ENCODE results near the gene ANXA4.
"Not testable (repeated sequence)": the region's sequence is repeated elsewhere in the genome, so short reads cannot be mapped to it uniquely, and the experiment has no call there.

The ANXA4 gene

DNA sequence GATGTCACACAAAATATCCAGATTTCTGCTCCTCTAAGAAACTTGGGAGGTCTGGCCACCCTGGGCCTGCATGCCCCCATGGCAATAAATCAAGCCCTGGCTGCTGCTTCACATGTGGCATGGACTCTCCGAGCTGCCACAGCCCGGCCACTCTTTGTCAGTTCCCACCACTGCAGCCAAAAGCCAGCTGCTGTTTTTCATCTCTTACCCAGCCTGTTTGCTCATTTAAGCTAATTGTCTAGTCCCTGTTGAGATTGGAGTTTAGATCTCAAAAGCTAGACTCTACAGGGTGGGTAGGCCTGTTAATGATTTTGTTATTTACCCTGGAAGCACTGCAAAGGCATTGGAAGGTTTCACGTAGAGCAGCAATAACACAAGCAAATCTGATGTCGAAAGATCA, 20.9 kb upstream of the ANXA4 start:
- no peak for DNase-seq

DNA sequence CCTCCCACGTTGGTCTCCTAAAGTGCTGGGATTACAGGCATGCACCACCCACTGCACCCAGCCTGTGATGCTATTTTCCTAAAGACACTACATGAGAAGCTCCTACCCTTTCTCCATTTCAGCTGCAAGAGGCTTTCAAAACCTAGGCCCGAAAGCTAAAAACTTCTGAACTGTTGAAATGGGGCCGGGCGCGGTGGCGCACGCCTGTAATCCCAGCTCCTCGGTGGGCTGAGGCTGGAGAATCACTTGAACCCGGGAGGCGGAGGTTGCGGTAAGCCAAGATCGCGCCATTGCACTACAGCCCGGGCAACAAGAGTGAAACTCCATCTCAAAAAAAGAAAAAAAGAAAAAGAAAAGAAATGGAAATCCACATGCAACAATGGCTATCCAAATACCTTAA, 18.1 kb upstream of the ANXA4 start:
- no peak for DNase-seq

DNA sequence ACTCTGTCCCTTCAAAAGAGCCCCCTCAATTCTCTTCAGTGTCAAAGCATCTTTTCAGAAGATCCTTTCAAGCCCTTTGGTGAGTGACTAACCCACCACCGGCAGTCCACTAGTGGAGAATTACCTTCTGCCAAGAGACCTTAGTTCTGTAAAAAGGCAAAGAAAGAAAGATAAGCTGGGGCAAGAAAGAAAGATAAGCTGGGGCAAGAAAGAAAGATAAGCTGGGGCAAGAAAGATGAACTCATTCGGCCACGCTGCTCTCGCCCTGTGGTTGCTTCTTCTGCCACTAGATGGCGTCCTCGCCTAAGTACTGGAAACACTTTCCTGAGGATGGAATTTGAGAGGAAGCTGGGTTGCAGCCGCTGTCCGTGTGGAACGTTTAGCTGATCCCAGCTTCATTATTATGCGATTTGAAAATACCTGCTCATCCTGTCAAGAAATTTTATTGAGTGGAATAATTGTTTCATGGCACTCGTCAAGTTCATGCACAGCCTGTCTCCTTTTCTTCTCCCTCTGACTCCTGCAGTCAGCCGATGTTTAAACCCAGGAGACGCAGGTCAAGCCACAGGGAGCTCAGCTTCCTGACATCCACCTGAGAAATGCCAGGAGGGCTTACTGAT, 17.3 kb upstream of the ANXA4 start:
- DNase-seq = peak; percentile 75 to 92

DNA sequence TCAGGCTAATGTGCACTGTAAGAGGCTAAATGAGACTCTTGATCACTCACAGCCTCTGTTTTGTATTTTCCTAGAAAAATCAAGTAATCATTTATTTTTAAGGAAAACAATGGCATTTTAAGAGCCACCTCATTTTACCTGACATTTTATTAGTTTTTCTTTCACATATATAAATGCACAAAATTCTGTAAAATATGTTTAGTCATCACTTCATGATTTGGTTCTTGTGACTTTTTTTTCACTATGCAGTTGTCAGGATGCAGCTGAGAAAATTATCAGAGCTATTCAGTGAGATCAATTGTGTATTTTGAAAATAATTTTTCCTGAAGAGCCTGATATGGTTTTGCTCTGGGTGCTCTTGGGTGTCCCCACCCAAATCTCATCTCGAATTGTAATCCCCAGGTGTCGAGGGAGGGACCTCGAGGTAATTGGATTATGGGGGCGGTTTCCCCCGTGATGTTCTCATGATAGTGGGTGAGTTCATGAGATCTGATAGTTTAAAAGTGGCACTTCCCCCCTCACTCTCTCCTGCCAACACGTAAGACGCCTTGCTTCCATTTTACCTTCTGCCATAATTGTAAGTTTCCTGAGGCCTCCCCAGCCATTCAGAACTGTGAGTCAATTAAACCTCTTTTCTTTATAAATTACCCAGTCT, 16.1 kb upstream of the ANXA4 start:
- no peak for DNase-seq

DNA sequence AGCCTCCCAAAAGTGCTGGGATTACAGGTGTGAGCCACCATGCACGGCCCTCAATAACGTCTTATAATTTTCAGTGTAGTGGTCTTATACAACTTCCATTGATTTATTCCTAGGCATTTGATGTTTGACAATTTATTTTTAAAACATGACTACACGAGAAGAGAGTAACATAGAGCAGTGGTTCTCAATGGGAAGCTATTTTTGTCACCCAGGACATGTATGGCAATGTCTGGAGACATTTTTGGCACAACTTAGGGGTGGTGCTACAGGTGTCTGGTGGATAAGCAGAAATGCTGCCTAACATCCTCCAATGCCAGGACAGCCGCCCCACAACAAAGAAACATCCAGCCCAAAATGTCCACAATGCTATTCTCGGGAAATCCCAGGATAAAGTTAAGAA, 12.7 kb upstream of the ANXA4 start:
- DNase-seq = no peak

DNA sequence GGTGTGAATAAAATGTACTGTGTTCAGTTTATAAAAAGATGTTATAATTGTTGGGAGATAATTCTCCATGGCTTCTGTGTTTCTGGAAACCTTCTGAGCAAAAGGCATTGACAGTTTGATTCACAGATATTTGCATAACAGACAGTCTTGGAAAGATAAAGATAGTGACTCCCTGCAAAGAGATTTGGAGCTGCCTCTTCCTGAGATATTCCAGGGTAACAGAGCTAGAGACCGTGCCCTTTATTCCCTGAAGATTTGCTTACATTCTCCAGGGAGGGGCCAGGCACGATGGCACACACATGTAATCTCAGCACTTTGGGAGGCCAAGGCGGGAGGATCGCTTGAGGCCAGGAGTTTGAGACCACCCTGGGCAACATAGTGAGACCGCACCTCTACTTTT, 12.2 kb upstream of the ANXA4 start:
- no peak for DNase-seq

DNA sequence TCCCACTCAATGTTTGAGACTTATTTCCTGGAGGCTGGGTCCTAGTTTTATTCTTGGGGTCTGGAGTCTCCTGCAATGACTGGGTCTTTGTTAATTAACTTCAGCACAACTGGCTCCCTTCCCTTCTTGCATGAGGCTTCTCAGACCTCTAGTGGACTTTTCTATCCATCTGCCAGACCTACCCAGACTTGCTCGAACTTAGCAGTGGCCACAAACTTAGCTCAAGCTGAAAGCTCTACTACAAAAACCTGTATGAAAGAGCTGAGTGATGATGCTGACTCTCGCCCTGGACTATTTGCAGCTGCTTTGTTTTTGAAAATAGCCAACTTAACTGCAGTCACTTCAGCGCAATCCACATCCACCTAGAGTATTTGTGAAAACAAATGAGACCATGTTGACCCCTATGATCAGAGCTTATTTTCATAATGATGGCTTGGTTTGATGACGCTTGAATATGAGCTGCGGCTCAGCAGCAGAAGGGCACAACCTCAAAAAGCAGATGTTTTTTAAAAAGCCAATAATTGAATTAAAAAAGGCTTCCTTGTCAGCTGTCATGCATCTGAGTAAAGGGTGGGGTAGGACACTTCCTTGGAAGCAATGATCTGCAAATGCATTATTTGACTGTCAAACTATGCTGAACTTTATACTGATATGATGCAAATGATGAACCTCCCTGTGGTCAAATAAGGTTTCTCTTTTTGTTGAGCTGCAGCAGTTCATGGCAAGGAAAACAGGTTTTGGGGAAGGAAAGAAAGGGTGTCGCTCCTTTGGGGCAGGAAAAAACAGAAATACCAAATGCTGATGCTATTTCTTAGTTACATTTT, 10.6 kb upstream of the ANXA4 start:
- no peak for DNase-seq

DNA sequence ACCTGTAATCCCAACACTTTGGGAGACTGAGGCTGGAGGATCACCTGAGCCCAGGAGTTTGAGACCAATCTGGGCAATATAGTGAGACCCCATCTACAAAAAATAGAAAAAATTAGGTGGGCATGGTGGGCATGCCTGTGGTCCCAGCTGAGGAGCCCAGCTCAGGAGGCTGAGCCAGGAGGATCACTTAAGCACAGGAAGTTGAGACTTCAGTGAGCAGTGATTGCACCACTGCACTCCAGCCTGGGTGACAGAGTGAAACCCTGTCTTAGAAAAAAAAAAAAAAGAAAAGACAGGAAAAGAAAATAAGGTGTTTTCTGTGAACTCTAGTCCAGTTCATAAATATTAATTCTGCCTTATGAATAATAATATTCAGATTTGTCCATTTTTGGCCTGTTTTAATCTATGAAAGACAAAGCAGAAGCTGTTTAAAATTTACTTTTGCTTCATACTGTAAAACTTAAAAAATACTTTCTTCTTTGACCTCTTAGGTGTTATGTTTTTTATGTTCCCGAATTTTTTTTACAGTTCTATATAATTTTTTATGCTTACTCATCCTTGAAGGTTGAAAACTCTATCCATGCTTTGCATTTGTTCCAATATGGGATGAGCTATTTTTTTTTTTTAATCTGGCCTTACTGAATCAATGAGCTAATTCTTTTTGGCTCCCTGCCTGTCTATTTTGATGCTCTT, 8.4 kb upstream of the ANXA4 start:
- no peak for DNase-seq

DNA sequence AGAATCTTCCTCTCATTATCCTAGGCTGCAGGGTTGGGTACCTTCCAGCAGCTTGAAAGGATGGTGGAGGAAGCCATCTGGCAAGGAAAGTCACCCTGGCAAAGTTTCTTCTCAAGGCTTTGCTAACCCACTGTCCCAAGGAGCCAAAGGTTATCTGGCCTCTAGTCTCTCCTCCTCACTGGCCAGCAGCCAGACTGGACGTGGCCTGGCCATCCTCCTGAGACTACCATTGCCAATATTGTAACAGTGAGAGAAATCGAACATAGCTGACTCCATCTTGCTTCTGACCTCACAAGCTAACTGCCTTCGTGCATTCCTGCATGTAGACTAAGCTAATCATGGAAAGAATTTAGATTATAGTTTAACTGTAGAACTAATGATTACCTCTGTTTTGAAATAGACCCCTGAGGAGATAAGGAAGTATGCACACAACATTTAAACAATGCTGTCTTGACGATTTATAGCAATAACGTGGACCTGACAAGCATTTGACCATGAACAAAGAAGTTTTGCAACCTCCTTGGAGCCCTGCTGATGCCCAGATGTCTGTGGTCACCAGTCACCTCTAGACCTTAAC, 7.8 kb upstream of the ANXA4 start:
- no peak for DNase-seq

DNA sequence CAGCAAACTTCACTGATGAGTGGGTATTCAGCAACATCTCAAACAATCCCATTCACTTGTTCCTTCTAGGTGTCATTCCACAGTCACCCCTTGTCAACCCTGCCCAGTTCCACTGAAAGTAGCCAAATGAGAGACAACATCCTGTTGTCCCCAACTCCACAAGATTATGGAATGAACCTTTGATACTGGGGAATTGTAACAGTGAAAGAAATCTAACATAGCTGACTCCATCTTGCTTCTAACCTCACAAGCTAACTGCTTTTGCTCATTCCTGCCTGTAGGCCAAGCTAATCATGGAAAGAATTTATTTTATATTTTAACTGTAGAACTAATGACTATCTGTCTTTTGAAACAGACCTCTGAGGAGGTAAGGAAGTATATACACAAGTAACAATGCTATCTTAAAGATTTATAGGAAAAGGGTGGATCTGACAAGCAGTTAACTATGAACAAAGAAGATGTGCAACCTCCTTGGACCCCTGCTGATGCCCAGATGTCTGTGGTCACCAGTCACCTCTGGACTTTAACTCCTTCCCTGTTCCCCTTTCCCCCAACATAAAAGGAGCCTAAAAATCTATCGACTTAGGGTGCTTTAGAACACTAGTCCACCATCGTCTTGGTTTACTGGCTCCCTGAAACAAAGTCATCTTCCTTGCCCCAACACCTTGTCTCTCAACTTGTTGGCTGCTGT, 6.9 kb upstream of the ANXA4 start:
- no peak for DNase-seq

DNA sequence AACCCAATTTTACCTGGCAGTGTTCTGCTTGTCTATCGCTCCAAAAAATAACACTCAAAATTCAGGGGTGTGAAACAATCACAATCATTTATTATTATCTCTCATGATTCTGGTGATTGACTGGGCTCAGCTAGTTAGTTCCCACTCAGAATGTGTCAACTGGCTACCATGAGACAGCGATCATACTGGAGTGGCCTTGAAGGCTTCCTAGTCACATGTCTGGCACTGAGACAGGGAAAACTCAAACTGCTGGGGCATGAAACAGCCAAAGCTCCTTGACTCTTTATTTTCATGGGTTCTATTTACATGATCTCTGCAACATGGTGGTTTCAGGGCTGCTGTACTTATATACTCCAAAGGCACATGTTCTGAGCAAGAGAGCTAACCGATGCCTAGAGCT, 6.2 kb upstream of the ANXA4 start:
- DNase-seq = no peak

DNA sequence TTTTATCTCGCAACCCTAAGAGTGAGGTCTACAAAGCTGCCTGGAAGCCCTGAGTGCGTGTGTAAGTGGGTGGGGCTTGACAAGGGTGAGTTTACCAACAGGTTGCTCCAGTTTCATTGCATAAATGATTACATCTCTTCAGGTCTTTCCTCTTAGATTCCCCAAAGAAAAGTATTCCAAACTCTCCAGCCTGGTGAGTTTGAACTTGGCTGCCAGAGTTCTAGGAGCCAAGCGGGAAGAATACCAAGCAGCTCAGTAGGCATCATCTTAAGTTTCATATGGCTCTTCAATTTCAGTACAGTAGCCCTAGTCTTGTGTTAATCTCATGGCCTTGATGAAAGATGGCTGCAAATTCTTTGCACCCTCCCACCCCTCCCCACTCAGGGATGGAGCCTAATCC, 3.8 kb upstream of the ANXA4 start:
- not testable (repeated sequence) for DNase-seq

DNA sequence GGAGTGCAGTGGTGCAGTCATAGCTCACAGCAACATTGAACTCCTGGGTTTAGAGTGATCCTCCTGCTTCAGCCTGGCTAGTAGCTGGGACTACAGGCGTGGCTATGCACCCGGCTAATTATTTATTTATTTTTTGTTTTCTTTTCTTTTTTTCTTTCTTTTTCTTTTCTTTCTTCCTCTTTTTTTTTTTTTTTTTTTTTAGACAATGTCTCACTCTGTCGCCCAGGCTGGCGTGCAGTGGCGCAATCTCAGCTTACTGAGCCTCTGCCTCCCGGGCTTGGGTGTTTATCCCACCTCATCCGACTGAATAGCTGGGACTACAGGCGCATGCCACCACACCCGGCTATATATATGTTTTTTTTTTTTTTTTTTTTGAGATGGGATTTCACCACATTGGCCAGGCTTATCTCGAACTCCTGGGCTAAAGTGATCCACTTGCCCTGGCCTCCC, 1.4 kb upstream of the ANXA4 start:
- no peak for DNase-seq

DNA sequence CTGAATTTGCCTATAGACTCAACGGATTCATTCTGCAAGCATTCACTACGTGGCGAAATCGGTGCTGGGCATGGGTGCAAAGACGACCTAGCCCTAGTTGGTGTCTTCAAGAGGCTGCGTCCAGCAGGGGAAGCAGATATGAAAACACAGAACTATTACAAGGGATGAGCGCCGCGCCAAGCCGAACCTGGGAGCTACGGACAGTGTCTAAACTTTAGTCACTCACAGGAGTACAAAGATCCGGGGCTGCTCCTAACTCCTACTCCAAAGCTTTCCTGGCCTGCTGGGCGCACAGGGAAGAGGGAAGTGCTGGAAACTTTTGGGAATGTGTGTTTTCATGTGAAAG, 732 bp upstream of the ANXA4 start:
- peak; percentile 14 to 23 for DNase-seq

DNA sequence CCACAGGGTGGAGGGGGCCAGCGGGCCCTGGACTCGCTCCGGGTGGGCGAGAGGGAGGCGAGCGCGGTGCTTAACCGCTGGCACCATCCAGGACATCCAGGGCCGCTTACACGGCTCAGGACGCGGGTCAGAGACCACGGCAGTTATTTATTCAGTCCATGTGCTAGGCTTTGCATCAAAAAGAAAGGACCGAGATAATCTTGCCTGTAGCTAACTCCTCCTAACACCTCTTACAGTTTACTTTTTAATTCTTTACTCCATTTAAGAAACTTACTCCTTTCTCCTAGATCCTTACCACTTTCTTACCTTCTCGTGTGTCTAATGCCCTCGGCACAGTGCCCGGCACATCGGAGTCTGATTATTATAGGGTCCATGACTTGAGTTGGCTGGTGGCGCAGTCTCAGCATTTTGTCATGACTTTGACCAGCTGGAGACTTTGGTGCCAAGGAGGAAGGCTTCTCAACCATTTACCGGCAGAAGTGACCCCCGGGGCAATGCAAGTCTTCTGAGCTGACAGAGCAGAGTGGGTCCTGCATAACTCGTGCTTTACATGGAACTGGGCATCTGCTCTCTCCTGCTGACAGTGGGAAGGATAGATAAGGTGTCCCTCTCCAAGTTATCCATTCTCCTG, 503 bp downstream of the ANXA4 start:
- DNase-seq = no peak

DNA sequence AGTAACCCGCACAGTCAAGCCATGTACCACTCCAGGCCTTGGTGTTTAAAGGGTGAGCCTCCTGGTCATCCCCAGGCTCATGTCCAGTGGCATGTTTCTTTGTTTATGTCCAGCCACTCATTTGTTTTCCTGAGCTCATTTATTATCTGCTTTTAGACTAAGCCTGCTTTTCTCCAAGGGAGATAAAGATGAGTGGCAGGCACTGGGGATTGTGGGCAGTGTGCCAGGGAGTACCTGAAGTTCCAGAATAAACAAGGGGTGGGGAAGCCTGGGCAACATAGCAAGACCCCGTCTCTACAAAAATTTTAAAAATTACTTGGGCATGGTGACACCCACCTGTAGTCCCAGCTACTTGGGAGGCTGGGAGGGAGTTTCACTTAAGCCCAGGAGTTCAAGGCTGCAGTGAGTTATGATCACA, 1.9 kb downstream of the ANXA4 start:
- no peak for DNase-seq

DNA sequence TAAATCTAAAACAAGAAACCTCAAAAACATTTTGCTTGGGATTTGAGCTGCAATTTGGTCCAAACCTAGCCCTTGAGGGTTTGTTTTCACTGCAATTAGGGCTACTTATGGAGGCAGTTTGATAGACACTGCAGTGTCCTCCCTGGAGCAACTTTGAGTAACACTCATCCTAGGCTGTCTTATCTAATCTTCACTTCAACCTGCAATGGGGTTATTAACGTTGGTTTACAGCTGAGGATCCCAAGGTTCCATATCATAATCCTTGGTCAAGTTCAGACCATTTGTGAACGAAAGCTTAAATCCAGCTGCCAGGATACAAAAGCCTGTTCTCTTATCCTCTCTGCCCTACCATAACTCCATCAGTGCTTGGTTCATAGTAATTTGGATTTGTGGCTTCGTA, 2.5 kb downstream of the ANXA4 start:
- DNase-seq = no peak

DNA sequence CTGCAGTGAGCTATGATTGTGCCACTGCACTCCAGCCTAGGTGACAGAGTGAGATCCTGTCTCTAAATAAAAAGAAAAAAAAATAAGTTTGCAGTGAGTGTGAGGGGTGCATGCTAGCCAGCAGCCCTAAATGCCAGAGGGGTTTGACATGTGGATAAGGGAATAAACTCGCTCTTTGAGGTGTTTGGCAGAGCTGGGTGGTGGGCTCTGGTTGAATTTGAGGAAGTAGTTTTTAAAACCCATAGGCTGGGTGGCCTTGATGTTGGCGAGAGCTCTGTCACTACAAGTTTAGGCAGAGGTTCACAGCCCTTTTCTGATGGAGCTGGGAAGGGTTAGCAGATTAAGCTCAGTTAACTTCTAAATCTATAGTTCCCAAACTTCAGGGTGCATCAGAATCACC, 3.1 kb downstream of the ANXA4 start:
- DNase-seq = no peak

DNA sequence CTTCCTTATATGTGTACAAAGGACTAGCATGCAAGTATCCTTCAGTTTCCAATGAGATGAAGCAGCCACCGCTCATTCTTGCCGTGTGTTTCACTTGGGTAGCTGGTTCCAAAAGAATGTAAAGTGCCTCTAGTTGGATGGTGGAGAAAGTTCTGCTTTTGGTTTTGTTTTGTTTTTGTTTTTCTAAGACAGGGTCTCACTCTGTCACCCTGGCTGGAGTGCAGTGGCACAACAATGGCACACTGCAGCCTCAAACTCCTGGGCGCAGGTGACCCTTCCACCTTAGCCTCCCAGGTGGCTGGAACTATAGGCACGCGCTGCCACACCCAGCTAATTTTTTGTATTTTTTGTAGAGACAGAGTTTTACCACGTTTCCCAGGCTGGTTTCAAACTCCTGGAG, 8.3 kb downstream of the ANXA4 start:
- no peak for DNase-seq

DNA sequence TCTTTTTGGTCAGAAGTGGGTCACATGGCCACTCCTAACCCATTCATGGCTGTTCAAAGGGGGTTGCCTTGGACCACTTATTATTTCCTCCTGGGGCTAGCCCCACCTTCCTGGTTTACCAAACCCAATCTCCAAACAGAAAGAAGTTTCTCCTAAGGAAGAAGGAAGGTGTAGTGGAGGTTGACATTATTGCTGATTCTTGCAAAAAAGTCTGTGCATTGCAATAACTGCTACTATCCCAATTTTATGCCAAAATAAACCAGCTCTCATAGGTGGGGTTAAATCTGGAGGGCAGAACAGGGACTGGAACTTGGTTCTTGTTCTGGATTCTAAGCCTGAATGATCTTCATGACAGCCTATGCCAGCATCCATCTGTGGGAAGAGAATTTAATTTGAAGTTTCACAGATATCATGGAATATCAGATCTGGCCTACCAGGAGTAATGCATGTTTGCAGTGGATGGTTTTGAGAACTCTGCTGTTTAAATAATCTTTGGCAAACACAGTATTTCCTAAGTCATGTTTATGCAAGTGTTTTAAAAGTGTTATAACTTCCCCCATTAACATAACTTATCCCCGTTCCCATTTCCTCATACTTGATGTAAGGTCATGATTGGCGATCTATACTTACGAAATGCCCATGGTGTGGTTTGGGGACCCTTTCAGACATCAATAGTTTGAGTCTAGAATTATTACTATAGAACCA, 11.9 kb downstream of the ANXA4 start:
- no peak for DNase-seq

DNA sequence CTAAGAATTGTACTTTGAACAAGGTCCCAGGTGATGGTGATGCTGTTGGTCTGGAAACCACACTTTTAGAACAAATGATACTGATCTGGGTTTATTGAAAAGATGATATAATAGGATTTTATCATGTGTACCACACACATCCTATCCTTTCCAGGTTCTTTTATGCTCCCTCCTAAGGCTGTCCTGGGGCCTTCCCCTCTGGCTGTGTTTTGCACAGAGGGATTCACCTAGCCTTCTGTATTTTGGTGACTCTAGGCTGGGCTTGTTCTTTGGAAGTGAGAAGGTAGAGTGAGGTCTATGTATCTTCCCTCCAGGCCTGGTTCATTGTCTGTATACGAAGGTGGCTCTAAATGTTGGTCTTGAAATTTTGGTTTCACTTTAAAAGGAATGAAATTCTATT, 12.7 kb downstream of the ANXA4 start:
- DNase-seq = no peak
